Activated T-helper 2 cell treated with anti-CD3 and anti-CD28 coated beads, Interferon-gamma antibody, Interleukin-2, Interleukin-4, amounts not matched to agents 10 μg/mL and 5 μg/mL and 100 μg/mL, durations not matched to agents 14 hours and 24 hours and 36 hours (primary cell): ENCODE data around the gene PPP1R1A. TPM values are rescaled to one million over a fixed set of nuclear protein-coding genes. Genes with fewer than 3 reads are reported as not detected.

ENCODE experiments used
- DNase-seq: peaks from one replicate; pipeline ENCODE4 v3.0.0; 2021; ENCODE audit warnings: low spot score
- H3K27ac Mint-ChIP-seq: one replicate; pipeline ENCODE4 v1.8.0; 2021; ENCODE audit warnings: mixed read lengths
- H3K27me3 Mint-ChIP-seq: one replicate; pipeline ENCODE4 v1.8.0; 2021; ENCODE audit warnings: low read depth, mixed read lengths
- H3K36me3 Mint-ChIP-seq: one replicate; pipeline ENCODE4 v1.8.0; 2021; ENCODE audit warnings: low read depth, mixed read lengths
- H3K4me1 Mint-ChIP-seq: one replicate; pipeline ENCODE4 v1.8.0; 2021; ENCODE audit warnings: low read depth, mixed read lengths
- H3K4me3 Mint-ChIP-seq: one replicate; pipeline ENCODE4 v1.8.0; 2021; ENCODE audit warnings: low read depth, mild to moderate bottlenecking, moderate library complexity, mixed read lengths
- H3K9me3 Mint-ChIP-seq: one replicate; pipeline ENCODE4 v1.8.0; 2021; ENCODE audit warnings: mixed read lengths
- intact Hi-C: fragments of 100-400 bp; cut with micrococcal nuclease; formaldehyde crosslinking; loops from one replicate; pipeline ENCODE4 v1.15.1; 2023
- total RNA-seq: library from RNA; stranded (reverse); gene quantifications from 2 replicates; pipeline ENCODE4 v1.2.3, GENCODE V29; 2022

Gene PPP1R1A
- total RNA-seq, 1 donor from 2014 or later, result not detected

DNA sequence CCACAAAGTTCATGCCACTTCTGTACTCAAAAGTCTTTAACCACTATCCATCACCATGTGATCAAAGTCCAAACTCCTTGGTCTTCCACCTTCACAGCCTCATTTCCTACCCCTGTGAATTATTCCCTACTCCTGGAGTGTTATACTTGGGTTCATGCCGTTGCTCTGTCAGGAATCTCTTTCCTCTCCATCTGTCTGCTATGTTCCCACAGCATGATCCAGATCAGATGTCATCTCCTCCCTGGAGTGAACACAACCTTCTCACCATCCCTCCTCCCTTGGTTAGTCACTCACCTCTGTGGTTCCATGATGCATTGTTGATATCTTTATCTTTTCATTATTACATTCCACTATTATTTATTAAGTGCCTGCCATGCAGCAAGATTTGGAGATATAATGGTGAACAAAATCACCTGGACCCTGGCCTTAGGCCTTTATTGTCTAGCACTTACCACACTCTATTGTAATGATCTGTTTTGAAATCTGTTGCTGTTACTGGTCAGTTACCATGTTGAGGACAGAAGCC, 23.8 kb upstream of the PPP1R1A start:
- H3K4me1 Mint-ChIP-seq, result peaks cover 2% of the 10 kb centered on the region
- intact Hi-C loops, result no loop called here
- no peak for DNase-seq

DNA sequence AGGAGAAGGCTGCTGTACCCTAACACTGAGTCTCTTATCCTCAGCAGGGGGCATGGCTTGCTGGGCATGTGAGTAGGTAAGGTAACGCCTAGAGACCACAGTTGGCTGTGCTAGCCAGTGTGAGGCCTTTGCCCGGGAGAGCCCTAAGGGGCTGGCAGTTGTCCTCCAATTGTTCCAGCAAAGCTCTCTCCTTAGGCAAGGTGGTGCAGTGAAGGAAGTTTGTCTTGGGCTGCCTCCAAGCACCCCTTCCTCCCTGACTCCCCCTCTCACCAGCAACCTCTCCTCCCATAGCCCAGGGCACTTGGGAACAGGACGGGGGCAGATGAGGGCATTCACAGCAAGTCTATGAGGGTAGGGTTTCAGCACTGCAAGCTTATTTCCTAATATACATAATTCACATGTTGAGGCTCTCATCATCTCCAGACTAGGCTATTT, 23.3 kb upstream of the PPP1R1A start:
- Mint-ChIP-seq H3K27me3 (peaks cover 25% of the 10 kb centered on the region), H3K27ac (no peak overlapping the region), H3K36me3 (no peaks in the 10 kb centered on the region), H3K4me1 (peaks cover 1% of the 10 kb centered on the region), H3K9me3 (no peaks in the 10 kb centered on the region), H3K4me3 (no peak overlapping the region)
- intact Hi-C loops, result no loop called here
- no peak for DNase-seq

More for the DNA sequence above, 23.8 kb upstream of the PPP1R1A start:
- Mint-ChIP-seq H3K27ac (no peak overlapping the region), H3K9me3 (no peaks in the 10 kb centered on the region), H3K36me3 (no peaks in the 10 kb centered on the region), H3K27me3 (peaks cover 29% of the 10 kb centered on the region), H3K4me3 (no peak overlapping the region)

DNA sequence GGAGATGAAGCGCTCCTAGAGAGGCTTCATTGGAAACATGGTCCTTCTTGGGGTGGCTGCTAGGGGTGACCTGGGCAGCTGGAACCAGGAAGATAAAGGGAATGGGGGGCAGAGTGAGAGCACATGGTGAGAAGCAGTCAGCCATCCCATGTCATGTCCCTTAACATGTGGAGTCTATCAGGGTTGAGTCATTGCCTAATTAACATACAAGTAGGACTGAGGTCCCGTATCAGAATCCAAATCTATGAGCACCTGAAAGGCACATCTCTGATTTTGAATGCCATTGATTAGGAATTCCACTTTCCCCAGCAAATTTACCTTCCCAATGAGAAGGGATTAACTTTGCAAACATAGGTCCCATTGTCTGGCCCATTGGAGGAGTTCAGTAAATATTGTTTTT, 20.3 kb upstream of the PPP1R1A start:
- no peak for DNase-seq
- H3K27ac Mint-ChIP-seq, result no peak overlapping the region
- no peaks in the 10 kb centered on the region for H3K4me1 Mint-ChIP-seq
- H3K9me3 Mint-ChIP-seq, result no peaks in the 10 kb centered on the region
- H3K27me3 Mint-ChIP-seq, result peaks cover 14% of the 10 kb centered on the region
- intact Hi-C loops, result no loop called here
- no peaks in the 10 kb centered on the region for H3K36me3 Mint-ChIP-seq
- no peak overlapping the region for H3K4me3 Mint-ChIP-seq

DNA sequence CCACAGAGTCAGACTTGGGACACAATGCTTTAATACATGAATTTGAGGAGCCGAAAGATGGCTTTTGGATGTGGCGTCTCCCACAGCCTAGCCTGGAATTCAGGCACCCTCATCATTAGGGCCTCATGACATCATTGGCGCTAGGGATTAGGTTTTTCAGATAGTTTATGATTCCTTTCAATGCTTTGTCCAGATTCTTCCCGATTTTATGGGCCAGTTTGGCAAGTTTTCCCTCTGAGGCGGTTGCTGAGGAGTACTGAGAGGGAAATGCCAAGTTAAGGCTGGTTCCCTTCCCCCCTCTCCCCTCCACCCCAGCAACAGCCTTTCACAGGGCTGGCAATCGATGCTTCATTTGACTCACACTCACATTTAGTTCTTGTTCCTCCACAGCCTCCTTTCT, 19.7 kb upstream of the PPP1R1A start:
- no peaks in the 10 kb centered on the region for H3K9me3 Mint-ChIP-seq
- intact Hi-C loops, result no loop called here
- no peaks in the 10 kb centered on the region for H3K36me3 Mint-ChIP-seq
- no peak overlapping the region for H3K27ac Mint-ChIP-seq
- no peak overlapping the region for H3K4me3 Mint-ChIP-seq
- peaks cover 14% of the 10 kb centered on the region for H3K27me3 Mint-ChIP-seq
- peaks cover 2% of the 10 kb centered on the region for H3K4me1 Mint-ChIP-seq
- DNase-seq, result no peak

DNA sequence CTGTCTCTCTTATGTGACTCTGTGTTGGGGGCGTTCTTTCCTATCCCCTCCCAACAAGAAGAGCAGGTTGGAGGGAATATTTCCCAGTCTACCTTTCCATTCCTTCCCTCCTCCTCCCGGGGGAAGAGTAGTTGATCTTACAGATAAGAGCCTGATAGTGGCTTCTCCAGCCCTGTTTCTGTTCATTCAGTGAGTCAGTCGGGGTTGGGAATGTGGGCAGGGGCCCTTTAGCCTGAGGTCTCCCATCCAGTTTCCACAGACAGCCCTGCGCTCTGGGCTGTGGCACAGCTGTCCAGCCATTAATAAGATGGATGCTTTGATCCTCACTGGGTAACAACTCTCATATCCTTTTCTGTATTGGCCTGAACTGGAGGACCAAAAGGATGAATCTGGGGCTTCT, 18.1 kb upstream of the PPP1R1A start:
- DNase-seq, result no peak
- no peaks in the 10 kb centered on the region for H3K9me3 Mint-ChIP-seq
- H3K4me1 Mint-ChIP-seq, result peaks cover 2% of the 10 kb centered on the region
- no peaks in the 10 kb centered on the region for H3K36me3 Mint-ChIP-seq
- intact Hi-C loops, result no loop called here
- peaks cover 10% of the 10 kb centered on the region for H3K27me3 Mint-ChIP-seq
- no peak overlapping the region for H3K27ac Mint-ChIP-seq
- H3K4me3 Mint-ChIP-seq, result no peak overlapping the region

DNA sequence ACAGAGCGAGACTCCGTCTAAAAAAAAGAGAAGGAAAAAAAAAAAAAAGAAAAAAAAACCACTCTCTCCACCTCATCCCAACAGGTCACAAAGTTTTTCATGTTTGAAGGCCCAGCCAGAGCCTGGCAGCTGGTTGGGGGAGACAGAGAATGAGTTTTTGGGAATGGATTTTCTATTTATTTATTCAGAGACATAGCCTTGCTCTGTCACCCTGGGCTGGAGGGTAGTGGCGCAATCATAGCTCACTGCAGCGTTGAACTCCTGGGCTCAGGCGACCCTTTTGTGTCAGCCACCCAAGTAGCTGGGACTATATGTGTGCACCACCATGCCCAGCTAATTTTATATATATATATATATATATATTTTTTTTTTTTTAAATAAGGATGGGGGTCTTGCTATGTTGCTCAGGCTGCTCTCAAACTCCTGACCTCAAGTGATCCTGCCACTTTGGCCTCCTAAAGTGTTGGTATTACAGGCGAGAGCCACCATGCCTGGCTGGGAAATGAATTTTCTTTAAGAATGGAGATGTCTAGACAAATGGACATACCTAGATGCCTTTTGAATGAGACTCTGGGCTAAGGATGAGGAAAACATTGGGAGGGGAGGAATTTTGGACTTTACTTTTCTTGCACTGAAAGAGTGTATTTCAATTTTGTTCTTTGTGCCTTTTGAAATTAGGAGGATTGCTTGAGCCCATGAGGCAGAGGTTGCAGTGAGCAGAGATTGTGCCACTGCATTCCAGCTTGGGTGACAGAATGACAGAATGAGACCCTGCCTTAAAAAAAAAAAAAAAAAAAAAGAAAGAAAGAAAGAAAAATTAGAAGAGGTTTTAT, 16.9 kb upstream of the PPP1R1A start:
- Mint-ChIP-seq H3K4me1 (peaks cover 2% of the 10 kb centered on the region), H3K4me3 (no peak overlapping the region), H3K9me3 (no peaks in the 10 kb centered on the region), H3K36me3 (no peaks in the 10 kb centered on the region), H3K27ac (no peak overlapping the region), H3K27me3 (peaks cover 10% of the 10 kb centered on the region)
- DNase-seq, result no peak
- intact Hi-C loops, result no loop called here

DNA sequence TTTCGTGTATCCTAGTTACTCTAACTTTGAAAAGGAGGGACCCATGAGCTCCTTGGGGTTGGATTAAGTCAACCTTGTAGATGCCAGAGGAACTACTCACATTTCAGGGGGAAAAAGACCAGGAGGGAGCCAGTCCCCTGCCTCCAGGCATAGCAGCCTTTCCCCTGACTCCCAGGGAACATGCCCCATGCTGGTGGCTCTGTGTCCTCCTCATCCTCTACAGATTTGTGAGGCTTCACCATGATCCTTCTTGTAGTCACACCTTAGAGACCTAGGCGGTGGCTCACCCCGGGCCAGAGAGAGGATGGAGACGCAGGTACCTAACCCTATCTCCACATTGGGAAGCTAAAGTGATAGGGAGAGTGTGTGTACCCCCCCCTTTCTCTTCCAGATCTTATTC, 16.0 kb upstream of the PPP1R1A start:
- Mint-ChIP-seq H3K36me3 (no peaks in the 10 kb centered on the region), H3K4me3 (no peak overlapping the region), H3K9me3 (no peaks in the 10 kb centered on the region), H3K27me3 (peaks cover 14% of the 10 kb centered on the region), H3K4me1 (peaks cover 2% of the 10 kb centered on the region), H3K27ac (no peak overlapping the region)
- intact Hi-C loops, result no loop called here
- DNase-seq, result no peak

DNA sequence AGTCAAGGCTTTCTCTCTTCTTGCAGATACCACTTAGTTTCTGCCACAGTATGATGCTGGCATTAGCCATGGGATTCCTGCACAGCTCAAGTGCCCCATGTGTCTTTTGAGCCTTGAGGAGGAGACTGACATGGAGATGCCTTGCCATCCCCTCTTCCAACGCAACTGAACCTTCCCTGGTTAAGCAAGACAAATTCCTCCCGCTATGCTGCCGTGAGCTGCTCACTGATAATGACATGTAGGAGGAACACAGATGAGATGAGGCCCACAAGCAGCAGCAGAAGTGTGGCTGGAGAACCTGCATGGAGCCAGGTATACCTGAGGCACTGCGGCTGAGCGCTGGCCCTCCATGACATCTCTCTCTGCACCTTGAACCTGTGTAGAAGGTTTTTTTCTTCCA, 15.4 kb upstream of the PPP1R1A start:
- no peak overlapping the region for H3K27ac Mint-ChIP-seq
- no peak for DNase-seq
- H3K27me3 Mint-ChIP-seq, result peaks cover 18% of the 10 kb centered on the region
- H3K9me3 Mint-ChIP-seq, result no peaks in the 10 kb centered on the region
- no peak overlapping the region for H3K4me3 Mint-ChIP-seq
- peaks cover 2% of the 10 kb centered on the region for H3K4me1 Mint-ChIP-seq
- H3K36me3 Mint-ChIP-seq, result no peaks in the 10 kb centered on the region
- intact Hi-C loops, result no loop called here

DNA sequence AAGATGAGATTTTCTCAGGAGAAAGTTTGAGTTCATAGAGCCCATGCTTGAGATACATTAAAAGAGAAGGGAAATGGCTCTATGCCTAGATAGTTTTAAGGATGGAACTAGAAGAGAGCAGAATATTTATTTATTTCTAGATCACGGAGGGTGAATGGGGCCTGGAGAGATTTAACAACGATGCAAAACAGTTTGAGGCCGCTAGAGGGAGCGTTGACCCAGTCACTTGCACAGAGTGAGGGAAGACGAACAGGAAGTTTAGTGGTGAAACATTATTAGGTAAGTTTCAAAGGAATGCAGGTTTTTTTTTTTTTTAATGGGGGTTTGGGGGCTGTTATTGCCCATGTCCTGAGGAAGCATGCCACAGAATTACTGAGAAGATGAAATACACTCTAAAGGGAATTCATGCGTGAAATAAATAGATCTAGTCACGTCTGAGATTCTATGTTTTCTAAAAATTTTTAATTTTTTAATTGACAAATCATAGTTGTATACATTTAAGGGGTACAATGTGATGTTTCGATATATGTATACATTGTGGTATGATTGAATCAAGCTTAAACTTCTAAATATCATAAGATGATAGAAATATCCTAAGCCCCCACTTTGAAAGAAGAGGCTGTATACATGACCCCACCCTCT, 14.8 kb upstream of the PPP1R1A start:
- Mint-ChIP-seq H3K27ac (no peak overlapping the region), H3K36me3 (no peaks in the 10 kb centered on the region), H3K4me3 (no peak overlapping the region), H3K4me1 (peaks cover 2% of the 10 kb centered on the region), H3K9me3 (no peaks in the 10 kb centered on the region), H3K27me3 (peaks cover 19% of the 10 kb centered on the region)
- intact Hi-C loops, result no loop called here
- DNase-seq, result peak; percentile 52

DNA sequence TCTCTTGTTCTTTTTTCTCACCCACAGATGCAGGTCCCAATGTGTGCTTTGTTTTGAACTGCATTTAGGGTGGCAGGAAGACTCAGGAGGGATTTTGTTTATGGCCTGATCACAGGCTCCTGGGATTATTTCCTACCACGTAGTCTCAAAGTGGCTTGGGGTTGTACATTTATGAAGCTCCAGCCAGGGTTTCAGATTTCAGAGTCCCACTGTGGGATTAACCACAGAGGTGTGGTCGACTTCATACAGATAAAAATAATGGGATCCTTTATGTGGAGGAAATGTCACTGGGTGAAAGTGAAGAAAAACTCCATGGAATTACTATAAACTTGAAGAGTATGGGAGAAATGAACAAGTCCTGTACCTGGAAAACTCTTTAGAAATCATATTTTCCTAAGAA, 14.2 kb upstream of the PPP1R1A start:
- H3K27me3 Mint-ChIP-seq, result peaks cover 17% of the 10 kb centered on the region
- H3K36me3 Mint-ChIP-seq, result no peaks in the 10 kb centered on the region
- H3K4me1 Mint-ChIP-seq, result peaks cover 2% of the 10 kb centered on the region
- intact Hi-C loops, result no loop called here
- H3K4me3 Mint-ChIP-seq, result no peak overlapping the region
- H3K27ac Mint-ChIP-seq, result no peak overlapping the region
- no peak for DNase-seq
- H3K9me3 Mint-ChIP-seq, result no peaks in the 10 kb centered on the region

DNA sequence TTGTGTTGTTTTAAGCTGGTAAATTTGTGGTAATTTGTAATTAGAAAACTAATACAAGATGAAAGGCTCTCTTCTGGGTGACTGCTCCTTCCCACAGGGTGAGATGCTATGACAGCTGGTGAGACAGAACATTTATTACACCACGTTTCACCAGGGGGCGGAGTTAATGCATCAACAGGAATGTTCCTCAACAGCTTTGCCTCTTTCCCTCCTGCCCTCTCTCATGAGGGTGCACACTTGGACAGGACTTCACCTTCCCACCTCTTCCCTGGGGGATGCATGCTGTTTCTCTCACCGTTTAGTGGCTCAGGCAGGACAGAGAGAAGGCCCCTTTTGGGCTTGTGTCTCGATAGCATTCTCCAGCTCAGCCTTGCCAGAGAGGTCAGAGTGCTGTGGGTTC, 13.4 kb upstream of the PPP1R1A start:
- peaks cover 12% of the 10 kb centered on the region for H3K27me3 Mint-ChIP-seq
- intact Hi-C loops, result no loop called here
- H3K4me1 Mint-ChIP-seq, result peaks cover 2% of the 10 kb centered on the region
- no peaks in the 10 kb centered on the region for H3K9me3 Mint-ChIP-seq
- H3K36me3 Mint-ChIP-seq, result no peaks in the 10 kb centered on the region
- H3K27ac Mint-ChIP-seq, result no peak overlapping the region
- no peak for DNase-seq
- H3K4me3 Mint-ChIP-seq, result no peak overlapping the region

DNA sequence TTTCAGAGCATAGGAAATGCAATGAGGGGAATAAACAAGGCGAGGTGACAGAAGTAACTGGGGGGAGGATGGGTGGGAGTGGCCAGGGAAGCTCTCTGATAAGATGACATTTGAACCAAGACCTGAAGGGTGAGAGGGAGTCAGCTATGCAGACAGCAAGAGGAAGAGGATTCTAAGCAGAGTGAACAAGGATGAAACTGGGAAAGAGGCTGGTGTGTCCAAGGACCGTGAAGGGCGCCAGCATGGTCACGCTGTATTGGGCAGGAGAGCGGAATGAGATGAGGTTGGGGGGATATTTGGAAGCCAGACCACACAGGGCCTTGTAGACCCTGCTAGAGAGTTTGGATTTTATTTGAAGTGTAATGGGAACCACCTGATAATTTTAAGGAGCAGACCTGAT, 10.5 kb upstream of the PPP1R1A start:
- Mint-ChIP-seq H3K27ac (no peak overlapping the region), H3K9me3 (no peaks in the 10 kb centered on the region), H3K4me1 (peaks cover 2% of the 10 kb centered on the region), H3K36me3 (no peaks in the 10 kb centered on the region), H3K27me3 (peaks cover 19% of the 10 kb centered on the region), H3K4me3 (no peak overlapping the region)
- intact Hi-C loops, result no loop called here
- DNase-seq, result no peak

DNA sequence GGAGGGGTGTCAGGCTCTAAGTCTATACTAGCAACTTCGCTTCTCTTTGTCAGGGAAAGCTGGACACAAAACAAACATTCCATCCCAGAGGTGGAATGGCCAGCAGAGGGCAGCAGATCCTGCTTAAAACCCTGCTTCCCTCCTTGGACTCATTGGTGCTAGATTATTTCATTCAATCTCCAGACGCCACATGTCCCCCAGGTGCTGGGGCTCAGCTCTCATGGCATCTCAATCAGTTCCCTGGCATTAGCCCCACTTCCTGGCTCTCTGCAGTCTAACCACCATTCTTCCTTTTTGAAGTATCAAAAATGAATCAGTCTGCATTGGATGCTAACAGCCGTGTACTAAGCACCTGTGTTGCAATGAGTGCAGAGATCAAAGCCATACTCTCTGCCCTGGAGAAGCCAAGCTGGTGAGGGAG, 8.1 kb upstream of the PPP1R1A start:
- no peak overlapping the region for H3K27ac Mint-ChIP-seq
- intact Hi-C loops, result no loop called here
- DNase-seq, result peak; percentile 19
- H3K36me3 Mint-ChIP-seq, result no peaks in the 10 kb centered on the region
- H3K4me3 Mint-ChIP-seq, result no peak overlapping the region
- H3K9me3 Mint-ChIP-seq, result no peaks in the 10 kb centered on the region
- H3K27me3 Mint-ChIP-seq, result peaks cover 22% of the 10 kb centered on the region
- no peaks in the 10 kb centered on the region for H3K4me1 Mint-ChIP-seq
